Ecto neural progenitor cell (in vitro differentiated cells): Measurements from ENCODE around the gene CELA1.
"Not testable (repeated sequence)": the region's sequence is repeated elsewhere in the genome, so short reads cannot be mapped to it uniquely, and the experiment has no call there.

Experiments
- DNase-seq: peaks from one replicate; pipeline ENCODE4 v3.0.0-alpha.2; 2018; ENCODE audit warnings: low spot score

CELA1 gene

DNA sequence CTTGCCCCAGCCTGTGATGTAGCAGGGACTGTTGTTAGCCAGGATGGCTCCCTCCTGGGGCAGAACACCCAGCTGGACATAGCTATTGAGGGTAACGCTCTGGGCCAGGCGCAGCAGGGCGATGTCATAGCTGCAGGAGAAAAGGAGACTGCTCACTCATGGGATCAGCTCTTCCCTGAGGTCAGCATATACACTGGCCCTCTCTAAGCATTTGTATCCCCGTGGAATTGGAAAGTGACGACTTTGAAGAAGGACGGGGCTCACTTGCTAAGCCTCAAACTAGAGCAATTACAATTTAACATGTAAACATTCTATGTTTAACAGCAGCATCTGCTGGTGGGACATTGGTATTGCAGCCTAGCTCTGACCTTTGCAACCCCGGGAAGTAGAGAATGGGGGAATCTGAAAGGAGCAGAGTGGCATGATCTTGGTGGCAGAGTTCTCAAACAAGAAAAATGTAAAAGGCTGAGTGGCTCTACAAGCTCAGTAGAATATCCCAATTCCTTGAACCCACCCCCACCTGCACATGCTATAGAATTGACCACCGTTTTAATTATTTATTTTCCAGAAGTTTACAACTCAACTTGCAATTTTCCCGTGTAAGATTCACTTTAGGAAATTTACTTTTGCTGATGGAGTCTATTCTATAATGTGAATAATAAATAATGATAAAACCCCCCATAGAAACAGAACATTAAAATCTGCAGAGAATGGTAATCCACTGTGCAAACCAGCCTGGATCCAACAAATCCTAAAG lies 5.0 kb downstream of the CELA1 start:
- DNase-seq = peak; percentile 81

DNA sequence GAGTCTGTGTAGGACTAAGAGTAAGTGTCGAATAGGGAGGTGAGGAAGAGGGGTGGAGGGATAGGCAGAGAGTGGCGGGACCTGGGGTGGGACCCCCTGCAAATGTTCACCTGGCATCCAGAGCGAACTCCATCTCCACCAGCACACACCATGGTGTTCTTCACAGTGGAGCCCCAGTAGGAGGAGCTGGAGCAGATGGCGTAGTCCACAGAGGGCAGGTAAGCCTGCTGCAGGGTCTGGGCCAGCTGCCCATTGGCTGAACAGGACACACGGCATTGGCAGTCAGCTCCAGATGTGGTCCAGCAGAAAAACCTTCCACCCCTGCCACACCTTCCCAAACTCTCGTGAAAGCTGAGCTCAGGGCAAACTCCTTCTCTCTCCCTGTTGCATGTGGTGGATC lies 6.7 kb downstream of the CELA1 start:
- DNase-seq = no peak

DNA sequence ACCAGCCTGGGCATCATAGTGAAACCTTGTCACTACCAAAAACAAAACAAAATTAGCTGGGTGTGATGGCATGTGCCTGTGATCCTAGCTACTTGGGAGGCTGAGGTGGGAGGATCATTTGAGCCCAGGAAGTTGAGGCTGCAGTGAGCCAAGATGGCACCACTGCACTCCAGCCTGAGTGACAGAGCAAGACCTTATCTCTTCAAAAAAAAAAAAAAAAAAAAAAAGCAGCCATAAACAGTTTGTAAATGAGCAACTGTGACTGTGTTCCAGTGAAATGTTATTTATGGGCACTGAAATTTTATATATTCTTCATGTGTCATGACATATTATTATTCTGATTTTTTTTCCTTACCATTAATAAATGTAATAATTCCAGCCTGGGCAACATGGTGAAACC lies 9.1 kb downstream of the CELA1 start:
- DNase-seq = not testable (repeated sequence)

DNA sequence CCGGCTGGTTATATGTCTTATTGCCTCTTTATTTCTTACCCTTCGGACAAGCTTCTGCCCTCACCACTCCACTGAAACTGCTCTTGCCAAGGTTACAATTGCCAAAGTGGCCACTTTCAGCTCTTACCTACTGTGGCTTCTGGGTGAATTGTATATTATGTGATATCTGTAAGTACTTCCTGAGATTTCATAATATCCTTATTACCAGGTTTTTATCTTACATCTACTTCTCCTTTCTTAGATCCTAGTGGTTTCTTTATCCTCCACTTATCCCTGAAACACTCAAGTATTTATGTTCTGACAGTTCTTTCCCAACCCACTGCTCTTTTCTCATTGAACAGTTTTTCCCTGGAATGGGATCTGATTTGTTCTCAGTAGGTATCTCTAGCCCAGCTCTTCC lies 10.5 kb downstream of the CELA1 start:
- DNase-seq = no peak

DNA sequence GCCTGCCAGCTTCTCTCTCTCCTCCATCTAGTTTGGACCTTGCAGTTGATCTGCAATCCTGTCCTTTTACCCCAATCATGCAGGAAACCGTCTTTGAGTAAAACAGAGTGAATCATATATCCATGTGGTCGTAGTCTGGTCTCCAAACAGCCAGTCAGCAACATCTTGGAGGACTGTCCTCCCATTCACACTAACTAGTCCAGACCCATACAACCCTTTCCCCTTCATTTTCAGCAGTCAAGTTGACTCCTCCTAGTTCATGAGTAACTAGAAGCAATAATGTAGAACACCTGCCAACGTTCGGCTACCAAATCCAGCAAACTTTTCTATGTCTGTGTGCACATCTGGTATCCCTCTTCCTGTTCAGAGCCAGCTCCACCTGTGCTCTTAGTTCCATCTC lies 11.7 kb downstream of the CELA1 start:
- no peak for DNase-seq

DNA sequence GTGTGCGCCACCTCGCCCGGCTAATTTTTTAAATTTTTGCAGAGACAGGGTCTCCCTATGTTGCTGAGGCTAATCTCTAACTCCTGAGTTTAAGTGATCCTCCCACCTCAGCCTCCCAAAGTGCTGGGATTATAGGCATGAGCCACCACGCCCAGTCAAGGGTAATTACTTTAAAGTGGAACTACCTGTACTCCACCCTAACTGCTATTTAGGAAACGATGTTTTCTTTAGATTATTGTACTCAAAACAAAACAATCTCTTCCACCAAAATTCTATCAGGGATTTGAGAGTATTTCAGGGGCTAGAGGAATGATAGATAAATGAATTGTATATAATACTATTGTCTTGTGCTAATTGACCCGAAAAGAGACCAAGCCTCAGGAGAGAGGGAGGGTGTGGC lies 12.9 kb downstream of the CELA1 start:
- no peak for DNase-seq

DNA sequence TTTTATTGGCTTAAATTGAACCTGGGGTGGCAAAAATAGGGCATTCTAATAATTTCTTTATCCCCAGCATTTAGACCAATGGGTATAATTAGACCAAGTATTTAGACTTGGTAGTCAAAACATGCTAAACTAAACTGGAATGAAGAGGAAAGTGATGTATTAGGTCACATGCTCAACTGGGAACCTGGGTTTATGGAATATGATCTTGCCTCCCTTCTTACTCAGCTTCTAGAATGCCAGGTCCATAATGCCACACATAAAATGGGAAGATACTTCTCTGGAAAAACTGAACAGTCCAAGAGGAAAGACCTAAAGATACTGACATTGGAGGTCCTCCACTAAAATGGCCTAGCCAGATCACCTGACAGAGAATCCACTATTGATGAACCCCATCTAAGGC lies 16.3 kb downstream of the CELA1 start:
- no peak for DNase-seq

DNA sequence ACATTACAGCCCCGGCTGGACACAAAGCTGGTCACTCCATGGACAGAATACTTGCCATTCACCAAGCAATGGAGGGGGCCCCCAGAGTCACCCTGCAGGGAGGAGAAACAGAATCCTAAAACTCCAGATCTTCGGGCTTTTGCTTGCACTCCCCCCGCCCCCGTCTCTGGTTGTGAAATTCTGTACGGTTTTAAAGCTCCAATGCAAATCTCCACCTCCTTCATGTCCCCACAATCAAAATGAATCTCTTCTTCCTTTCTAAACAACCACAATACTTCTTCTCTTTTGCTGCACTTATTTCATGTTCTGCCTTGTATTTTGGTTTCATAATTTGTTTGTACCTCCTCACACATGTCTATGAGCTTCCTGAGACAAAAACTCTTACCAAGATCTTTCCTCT lies 16.7 kb downstream of the CELA1 start:
- DNase-seq = no peak

DNA sequence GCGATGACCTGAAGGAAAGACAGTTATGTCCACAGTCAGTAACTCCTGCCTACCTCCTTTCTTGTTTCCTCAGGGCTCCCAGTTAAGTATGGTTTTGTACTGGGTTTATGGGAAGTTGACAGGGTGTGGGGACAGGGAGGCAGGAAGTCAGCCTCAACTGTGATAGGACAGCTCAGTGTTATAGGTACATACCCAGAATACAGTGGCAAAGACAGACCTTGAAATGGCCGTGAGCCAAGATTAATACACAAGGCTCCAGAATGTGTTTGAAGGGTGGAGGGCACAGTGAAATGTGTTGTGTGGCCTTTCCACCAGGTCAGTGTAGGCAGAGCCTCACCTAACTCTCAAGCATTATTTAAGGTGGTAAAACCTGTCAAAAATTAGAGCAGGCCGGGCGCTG lies 17.9 kb downstream of the CELA1 start:
- DNase-seq = no peak

DNA sequence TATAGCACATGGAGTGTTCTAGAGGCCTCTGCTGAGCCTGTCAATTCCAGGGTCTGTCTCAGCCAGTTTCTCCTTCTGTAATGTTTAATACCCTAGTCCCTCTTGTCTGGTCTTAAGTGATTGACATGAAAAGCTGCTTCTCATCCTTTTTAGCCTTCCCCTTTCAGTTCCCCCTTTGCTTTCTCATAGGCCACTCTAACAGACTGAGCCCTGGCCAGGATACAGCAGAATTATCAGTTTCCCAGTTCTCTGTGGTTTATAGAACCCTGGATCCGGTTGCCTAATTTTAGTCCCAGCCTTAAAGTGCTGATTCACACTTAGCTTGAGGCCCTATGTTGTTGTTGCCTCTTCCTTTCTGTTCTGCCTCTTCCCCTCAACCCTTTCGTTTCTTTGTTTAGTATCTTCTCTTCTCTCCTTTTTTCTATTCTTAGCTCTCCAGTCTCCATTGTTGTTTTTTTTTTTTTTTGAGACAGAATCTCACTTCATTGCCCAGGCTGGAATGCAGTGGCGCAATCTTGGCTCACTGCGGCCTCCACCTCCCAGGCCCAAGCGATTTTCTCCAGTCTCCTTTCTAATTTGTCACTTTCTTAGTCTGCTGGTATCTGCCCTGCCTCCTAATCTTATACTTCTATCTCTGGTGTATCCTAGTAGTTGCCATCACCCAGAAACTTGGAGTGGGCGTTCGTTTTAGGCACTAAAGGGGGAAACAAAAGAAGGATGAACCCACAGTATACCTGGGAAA lies 19.6 kb downstream of the CELA1 start:
- no peak for DNase-seq

DNA sequence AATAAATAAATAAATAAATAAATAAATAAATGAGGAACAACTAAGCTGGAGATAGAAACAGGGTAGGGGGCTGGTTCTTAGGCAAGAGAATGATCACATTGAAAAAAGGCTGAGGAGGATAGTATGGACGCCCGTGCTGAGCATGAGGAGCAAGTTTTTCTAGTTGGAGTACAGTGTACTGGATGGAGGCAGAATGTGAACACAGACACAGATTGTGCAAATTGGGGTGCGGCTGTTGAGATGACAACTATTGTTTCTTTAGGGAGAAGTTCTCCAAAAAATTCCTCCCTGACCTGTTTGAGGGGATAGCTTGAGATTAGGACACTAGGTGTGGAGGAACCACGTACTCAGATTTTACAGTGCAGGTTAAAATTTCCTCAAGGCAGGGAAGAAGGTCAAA lies 21.5 kb downstream of the CELA1 start:
- DNase-seq = no peak

DNA sequence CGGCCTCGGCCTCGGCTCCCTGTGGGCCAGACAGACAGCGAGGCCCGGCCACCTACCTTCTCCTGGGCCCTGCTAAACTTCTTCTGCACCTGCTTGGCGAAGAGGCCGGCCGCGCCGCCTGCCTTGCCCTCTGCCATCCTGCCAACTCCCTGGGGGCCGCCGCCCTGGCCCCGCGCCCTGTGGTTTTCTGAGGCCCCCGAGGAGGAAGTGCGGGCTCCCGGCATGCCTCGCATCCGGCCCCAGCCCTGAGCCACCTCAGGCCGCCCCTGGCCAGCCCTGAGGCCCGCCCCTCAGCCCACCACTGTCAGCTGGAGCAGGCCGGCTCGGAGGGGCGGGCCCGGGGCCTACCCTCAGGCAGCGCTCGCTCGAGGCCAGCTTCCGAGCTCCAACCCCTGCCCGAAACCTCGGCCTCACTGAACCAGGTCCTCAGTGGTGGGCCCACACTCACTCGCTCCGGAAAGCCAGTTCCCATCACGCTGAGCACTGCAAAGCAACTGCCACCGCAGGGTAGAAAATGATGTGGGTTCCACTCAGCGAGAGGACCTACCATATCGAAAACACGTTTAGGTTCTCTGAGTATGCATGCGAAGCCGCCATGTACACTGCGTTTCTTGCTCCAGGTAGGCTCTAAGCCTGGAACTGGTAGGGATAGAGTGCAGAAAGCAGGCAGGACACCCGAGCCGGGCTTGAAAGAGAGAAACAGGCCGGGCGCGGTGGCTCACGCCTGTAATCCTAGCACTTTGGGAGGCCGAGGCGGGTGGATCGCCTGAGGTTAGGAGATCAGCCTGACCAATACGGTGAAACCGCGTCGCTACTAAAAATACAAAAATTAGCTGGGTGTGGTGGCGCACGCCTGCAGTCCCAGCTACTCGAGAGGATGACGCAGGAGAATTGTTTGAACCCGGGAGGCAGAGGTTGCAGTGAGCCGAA lies 22.2 kb downstream of the CELA1 start, which contains the start of gene BIN2:
TSS of gene BIN2 (minus strand) at position 209 of the 930 bp plus-strand sequence. CDS start at position 137, 72 bp downstream.
- no peak for DNase-seq

DNA sequence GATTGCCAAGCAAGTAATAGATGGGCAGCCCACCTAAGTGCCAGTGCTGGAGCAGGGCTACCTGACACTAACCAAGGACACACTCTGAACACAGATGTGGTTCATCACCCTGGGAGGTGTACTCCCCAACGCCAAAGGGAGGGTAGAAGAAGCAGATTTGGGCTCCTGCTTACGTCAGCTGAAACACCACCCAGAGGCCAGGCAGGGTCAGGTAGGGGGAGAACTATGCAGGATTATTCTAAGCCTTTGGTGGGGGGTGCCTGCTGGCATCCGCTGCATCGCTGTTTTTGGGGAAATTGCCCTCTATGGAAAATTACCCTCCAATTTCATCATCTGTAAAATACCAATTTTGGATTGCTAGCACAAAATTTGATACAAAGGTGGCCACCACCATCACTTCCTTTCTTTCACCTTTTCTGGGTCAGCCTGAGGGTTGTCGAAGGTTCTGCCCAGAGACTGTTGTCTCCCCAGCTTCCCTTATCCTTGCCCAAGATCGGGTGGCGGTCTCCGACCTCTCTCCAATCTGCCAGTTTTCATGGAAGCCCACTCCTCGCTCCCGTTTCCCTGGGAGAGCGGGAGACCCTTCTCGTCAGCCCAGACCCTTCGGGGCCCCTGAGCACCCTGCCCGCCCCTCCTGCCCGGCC lies 23.0 kb downstream of the CELA1 start:
- DNase-seq = no peak

DNA sequence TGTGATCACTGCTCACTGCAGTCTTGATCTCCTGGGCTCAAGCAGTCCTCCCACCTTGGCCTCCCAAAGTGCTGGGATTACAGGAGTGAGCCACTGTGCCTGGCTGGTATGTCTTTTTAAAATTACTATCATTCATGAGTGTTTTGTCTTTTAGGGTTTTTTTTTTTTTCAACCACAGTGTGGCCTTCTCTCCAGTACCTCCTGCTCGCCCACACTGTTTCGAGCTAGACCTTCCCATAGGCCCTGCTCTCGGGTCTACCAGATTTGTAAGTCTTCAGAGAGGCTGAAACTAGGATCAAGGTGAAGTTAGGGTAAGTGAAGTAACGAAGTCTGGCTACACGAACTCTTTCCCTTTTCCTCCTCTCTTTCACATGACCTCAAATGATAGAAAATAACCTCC lies 24.0 kb downstream of the CELA1 start:
- no peak for DNase-seq

DNA sequence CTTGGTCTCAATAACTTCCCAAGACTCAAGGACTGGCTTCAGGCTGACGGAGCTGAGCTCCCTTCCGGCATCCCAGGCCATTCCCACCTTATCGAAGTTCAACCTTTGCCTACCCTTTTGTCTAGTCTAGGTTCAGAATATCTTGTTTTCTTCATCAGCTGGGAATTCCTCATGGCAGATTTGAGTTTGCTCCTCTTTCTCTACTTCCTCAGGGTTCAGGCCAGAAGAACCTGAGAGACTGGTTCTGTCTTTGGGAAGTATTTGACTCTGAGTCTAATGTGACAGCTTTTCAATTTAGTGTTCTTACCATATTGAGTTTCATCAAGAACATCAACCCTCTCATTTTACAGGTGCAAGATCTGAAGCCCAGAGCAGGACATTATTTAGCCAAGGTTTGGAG lies 24.6 kb downstream of the CELA1 start:
- no peak for DNase-seq

DNA sequence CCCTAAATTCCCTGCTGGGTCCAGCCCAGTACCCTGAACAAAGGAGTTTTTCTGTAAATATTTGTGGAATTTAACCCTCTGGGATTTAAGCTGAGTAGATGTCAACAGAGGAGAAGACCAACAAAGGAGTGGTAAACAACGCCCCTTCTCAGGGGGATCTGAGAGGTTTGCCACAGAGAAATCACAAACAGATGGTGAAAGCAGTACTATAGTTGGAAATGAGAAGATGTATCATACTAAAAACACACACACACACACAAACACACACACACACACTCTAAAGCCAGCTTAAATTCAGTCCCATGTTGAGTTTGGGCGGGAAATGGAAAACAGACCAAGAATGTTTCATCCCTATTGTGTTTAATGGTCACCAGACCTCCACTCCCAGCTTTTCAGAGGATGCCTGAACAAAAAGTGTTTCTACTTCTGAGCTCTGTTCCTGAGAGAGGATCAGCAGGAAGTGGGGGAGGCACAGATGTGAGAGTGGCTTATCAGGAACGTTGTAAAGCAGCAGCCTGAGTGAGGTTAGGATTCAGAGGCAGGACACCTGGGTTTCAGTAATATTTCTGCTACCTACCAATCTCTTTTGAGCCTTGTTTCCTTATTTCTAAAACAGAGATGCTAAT lies 25.7 kb downstream of the CELA1 start:
- DNase-seq = peak; percentile 72

DNA sequence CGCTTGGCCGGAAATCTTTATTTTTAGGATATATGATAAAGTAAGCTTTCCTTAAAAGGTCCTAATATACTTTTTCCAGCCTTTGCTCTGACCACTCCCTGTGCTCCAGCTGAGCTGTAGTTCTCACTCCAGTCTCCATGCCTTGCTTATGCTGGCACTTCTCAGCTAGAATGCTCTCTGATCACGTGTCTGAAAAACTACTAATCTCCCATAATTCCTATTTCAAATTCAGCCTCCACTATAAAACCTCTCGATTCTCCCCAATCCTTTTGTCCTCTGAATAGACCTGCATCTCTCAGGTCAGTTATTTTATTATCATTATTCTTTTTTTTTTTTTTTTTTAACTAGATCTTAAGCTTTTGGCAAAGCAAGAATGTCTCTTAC lies 26.2 kb downstream of the CELA1 start:
- no peak for DNase-seq

DNA sequence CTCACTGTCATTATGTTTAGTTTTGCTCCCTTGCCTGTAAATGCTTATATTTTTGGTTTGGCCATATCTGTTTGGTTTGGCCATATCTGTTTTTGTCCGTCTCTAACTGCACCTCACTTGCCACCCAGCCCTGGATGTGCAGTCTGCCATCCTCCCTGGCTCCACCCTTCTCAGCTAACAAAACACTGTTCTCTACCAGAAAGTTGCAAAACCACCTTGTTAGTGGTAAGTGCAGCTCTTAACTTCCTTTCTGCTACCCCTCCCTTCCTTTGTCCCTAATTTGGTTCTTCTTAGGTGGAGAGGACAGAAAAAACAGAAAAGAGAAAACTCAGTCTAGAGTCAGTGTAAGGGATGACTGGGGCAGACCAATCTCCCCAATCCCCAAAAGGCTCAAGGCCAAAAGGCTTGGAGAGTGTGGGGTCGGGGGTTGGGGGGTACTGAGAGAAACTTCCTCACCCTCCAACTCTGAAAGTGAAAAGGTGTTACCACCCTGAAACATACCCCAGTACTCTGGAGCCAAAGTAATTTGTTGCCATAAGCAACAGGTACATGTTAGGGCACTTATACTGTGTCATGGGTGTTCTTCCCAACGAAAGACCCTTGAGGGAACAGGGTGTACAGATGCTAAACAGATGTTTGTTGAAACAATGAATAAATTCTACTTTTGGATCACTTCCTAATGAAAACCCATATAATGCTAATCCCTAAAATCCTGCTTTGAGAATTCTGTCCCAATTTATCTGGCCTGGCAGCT lies 27.5 kb downstream of the CELA1 start:
- DNase-seq = no peak

DNA sequence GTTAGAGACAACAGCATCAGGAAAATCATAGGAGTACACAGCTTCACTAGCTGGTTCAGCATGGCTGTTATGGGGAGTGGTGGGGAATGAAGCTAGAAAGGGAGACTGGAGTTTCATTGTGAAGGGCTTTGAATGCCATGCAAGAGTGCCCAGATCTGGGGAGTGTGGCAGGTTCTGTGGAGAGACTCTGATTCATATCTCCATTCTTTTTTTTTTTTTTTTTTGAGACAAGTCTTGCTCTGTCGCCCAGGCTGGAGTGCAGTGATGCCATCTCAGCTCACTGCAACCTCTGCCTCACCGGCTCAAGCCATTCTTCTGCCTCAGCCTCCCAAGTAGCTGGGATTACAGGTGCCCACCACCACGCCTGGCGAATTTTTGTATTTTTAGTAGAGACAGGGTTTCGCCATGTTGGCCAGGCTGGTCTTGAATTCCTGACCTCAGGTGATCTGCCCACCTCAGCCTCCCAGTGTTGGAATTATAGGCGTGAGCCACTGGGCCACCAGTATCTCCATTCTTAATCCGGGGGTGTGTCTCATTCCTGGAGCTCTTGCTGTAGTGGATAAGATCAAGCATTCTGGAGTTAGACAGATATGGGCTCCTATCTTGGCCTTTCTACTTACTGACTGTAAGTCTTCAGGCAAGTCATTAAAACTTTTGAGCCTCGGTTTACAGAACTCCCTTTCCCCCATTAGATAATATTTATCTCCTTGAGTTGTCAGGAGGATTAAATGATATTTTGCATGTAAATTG lies 28.2 kb downstream of the CELA1 start:
- DNase-seq = not testable (repeated sequence)

DNA sequence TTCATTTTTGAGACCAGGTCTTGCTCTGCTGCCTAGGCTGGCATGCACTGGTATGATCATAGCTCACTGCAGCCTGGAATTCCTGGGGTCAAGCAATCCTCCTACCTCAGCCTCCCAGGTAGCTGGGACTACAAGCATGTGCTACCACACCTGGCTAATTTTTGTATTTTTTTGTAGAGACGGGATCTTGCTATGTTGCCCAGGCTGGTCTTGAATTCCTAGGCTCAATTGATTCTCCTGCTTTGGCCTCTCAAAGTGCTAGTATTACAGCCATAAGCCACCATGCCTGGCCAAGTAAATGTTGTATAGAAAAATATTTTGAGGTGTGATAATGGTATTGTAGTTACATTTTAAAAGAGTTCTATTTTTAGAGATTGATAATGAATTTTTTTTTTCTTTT lies 35.1 kb downstream of the CELA1 start:
- DNase-seq = no peak
